DMS79 (cell line): ENCODE measurements around the gene OR8U1.
"Not testable (repeated sequence)": the region's sequence is repeated elsewhere in the genome, so short reads cannot be mapped to it uniquely, and the experiment has no call there.

Experiments
- DNase-seq: peaks from one replicate; lab custom pipeline; 2025; lab: John Stamatoyannopoulos, UW

Gene OR8U1

GRCh38 chr11:56375324-56375723, at the start of gene OR8U1:
TSS of gene OR8U1 (plus strand) at chr11:56375624. CDS start at chr11:56375624, 0 bp downstream.
- no peak for DNase-seq

- no peak for DNase-seq
Measured at GRCh38 chr11:56331861-56332491, 43.4 kb upstream of the OR8U1 start.

- DNase-seq: no peak
Measured at GRCh38 chr11:56333156-56333555, 42.3 kb upstream of the OR8U1 start.

- DNase-seq: no peak
Measured at GRCh38 chr11:56340289-56340688, 35.1 kb upstream of the OR8U1 start.

- DNase-seq: no peak
Measured at GRCh38 chr11:56345739-56346138, 29.7 kb upstream of the OR8U1 start, which contains the start of gene OR8K1. TSS of gene OR8K1 (plus strand) at chr11:56346039. CDS start at chr11:56346039, 0 bp downstream.

GRCh38 chr11:56353991-56354390, 21.4 kb upstream of the OR8U1 start, which contains the start of gene OR8J1:
TSS of gene OR8J1 (plus strand) at chr11:56354291. CDS start at chr11:56360247, 5,956 bp downstream.
- DNase-seq: no peak

- no peak for DNase-seq
Measured at GRCh38 chr11:56380120-56380519, 4.7 kb downstream of the OR8U1 start.

GRCh38 chr11:56394381-56394780, 19.0 kb downstream of the OR8U1 start:
- DNase-seq: no peak

- no peak for DNase-seq
Measured at GRCh38 chr11:56396047-56396446, 20.6 kb downstream of the OR8U1 start.

- DNase-seq: not testable (repeated sequence)
Measured at GRCh38 chr11:56401858-56402461, 26.5 kb downstream of the OR8U1 start.

GRCh38 chr11:56404393-56404792, 29.0 kb downstream of the OR8U1 start:
- no peak for DNase-seq

- DNase-seq: no peak
Measured at GRCh38 chr11:56410801-56411200, 35.4 kb downstream of the OR8U1 start.

- DNase-seq: no peak
Measured at GRCh38 chr11:56412396-56412795, 37.0 kb downstream of the OR8U1 start, which contains the start of gene OR5AL1. TSS of gene OR5AL1 (plus strand) at chr11:56412696.
